ENCODE measurements around the gene C3orf20. TPM values are rescaled to one million over a fixed set of nuclear protein-coding genes. Genes with fewer than 3 reads are reported as not detected.

C3orf20 gene
- total RNA-seq, 3 donors from 2014 or later: 0.15 to 0.16 TPM; not detected in 1

DNA sequence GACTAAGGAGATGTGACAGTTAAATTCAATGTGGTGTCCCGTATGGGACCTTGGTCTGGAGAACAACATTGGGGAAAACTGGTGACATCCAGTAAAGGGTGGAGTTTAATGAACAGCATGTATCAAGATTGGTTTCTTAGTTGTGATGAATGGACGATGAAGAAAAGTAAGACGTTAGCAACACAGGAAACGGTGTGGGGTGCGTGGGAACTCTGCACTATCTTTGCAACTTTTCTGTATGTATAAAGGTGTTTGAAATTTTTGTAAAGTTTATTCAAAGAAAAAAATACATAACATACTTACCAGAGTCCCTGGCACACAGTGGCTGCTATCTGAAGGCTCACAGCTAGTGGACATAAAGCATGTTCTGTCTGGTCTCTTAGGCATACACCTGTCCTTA is 29.5 kb upstream of the C3orf20 start:
- Histone ChIP-seq H3K27me3 (peaks cover 0 to 15% of the 10 kb centered on the region in 2 donors), H3K27ac (no peak overlapping the region), H3K4me1 (no peaks in the 10 kb centered on the region), H3K36me3 (no peaks in the 10 kb centered on the region), H3K4me3 (no peak overlapping the region), H3K9me3 (no peaks in the 10 kb centered on the region)
- intact Hi-C loops (cut with DNase I; ENCODE audit: low total_unique reads): no loop called here
- DNase-seq (ENCODE audit: low spot score in 2 of 2): no peak
- TF ChIP-seq, protein P1, sequence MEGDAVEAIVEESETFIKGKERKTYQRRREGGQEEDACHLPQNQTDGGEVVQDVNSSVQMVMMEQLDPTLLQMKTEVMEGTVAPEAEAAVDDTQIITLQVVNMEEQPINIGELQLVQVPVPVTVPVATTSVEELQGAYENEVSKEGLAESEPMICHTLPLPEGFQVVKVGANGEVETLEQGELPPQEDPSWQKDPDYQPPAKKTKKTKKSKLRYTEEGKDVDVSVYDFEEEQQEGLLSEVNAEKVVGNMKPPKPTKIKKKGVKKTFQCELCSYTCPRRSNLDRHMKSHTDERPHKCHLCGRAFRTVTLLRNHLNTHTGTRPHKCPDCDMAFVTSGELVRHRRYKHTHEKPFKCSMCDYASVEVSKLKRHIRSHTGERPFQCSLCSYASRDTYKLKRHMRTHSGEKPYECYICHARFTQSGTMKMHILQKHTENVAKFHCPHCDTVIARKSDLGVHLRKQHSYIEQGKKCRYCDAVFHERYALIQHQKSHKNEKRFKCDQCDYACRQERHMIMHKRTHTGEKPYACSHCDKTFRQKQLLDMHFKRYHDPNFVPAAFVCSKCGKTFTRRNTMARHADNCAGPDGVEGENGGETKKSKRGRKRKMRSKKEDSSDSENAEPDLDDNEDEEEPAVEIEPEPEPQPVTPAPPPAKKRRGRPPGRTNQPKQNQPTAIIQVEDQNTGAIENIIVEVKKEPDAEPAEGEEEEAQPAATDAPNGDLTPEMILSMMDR (IDR thresholded peaks at IDR 0.05): no peak
- TF ChIP-seq POLR2AphosphoS5 (IDR thresholded peaks at IDR 0.05): no peak
- no peak for TF ChIP-seq POLR2A (IDR thresholded peaks at IDR 0.05)

- no peaks in the 10 kb centered on the region for H3K9me3 ChIP-seq
- no peaks in the 10 kb centered on the region for H3K4me1 ChIP-seq
- intact Hi-C loops (cut with DNase I; ENCODE audit: low total_unique reads): no loop called here
- DNase-seq (ENCODE audit: low spot score in 2 of 2): no peak
- H3K4me3 ChIP-seq: no peak overlapping the region
- H3K27me3 ChIP-seq: peaks cover 0 to 15% of the 10 kb centered on the region in 2 donors
- no peaks in the 10 kb centered on the region for H3K36me3 ChIP-seq
- no peak overlapping the region for H3K27ac ChIP-seq
- TF ChIP-seq, protein P1 (IDR thresholded peaks at IDR 0.05): no peak
- TF ChIP-seq POLR2AphosphoS5 (IDR thresholded peaks at IDR 0.05) (no peak), POLR2A (IDR thresholded peaks at IDR 0.05) (no peak)
Observed at GRCh38 chr3:14646131-14646573, 28.8 kb upstream of the C3orf20 start.

- TF ChIP-seq POLR2AphosphoS5 (IDR thresholded peaks at IDR 0.05) (no peak), POLR2A (IDR thresholded peaks at IDR 0.05) (no peak)
- TF ChIP-seq, protein P1 (IDR thresholded peaks at IDR 0.05): no peak
- Histone ChIP-seq H3K4me3 (no peak overlapping the region), H3K27ac (no peak overlapping the region), H3K4me1 (no peaks in the 10 kb centered on the region), H3K27me3 (peaks cover 0 to 9% of the 10 kb centered on the region in 2 donors), H3K9me3 (no peaks in the 10 kb centered on the region), H3K36me3 (no peaks in the 10 kb centered on the region)
- intact Hi-C loops (cut with DNase I; ENCODE audit: low total_unique reads): no loop called here
- DNase-seq (ENCODE audit: low spot score in 2 of 2): no peak
Observed at GRCh38 chr3:14646589-14647413, 28.1 kb upstream of the C3orf20 start.

DNA sequence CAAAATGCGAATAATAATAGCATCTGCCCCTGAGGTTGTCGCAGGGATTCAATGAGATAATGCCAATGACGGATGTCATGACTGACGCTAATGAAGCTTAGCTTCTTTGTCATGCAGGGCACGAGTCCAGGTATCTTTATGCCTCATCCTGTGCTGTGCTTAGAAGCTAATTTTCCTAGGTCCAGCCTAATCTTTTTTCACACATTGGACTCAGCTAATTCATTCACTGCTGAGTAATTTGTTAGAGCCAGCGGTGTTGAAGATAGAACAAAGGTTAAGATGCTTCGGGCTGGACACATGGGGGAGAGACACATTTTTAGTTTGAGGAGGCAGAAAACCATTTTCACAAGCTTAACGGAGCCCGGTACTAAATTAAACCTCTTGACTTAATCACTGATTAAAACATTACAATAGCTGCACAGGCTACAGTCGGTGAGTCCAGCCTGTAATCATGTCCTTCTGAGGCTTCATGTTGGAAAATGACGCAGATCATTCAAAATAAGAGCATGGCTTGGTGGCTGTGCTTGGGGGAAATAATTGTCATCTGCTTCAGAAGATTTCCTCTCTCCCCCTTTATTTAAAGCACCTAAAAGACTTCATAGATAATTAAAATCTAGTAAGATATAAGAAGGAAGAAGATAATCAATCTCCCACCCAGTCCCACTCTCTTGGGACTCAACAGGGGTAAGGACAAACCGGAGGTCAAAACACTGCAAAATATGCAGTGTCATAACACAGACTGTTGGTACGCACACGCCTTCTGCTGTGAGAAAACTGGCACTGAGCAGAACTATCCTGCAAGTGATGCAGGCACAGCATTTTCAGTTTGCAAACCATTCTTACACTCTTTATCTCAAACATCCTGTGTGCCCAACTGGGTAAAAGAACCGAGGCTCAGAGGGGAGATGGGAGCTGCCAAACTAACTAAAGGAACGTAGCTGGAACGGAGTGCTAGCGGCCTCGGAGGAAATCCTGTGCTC is 26.7 kb upstream of the C3orf20 start:
- Histone ChIP-seq H3K36me3 (no peaks in the 10 kb centered on the region), H3K9me3 (no peaks in the 10 kb centered on the region), H3K4me1 (peaks cover 0 to 11% of the 10 kb centered on the region in 2 donors), H3K4me3 (no peak overlapping the region), H3K27me3 (no peaks in the 10 kb centered on the region), H3K27ac (no peak overlapping the region)
- no peak for DNase-seq (ENCODE audit: low spot score in 2 of 2)
- TF ChIP-seq POLR2AphosphoS5 (IDR thresholded peaks at IDR 0.05) (no peak), POLR2A (IDR thresholded peaks at IDR 0.05) (no peak)
- TF ChIP-seq, protein P1 (IDR thresholded peaks at IDR 0.05): no peak
- intact Hi-C loops (cut with DNase I; ENCODE audit: low total_unique reads): no loop called here
